ENCODE measurements around the gene RNF126.
"Not testable (repeated sequence)": the region's sequence is repeated elsewhere in the genome, so short reads cannot be mapped to it uniquely, and the experiment has no call there.

The RNF126 gene

GRCh38 chr19:609004-609346, 54.0 kb downstream of the RNF126 start:
- DNase-seq, result no peak

- DNase-seq, result no peak
Measured at GRCh38 chr19:608155-609003, 54.6 kb downstream of the RNF126 start.

- DNase-seq, result no peak
Measured at GRCh38 chr19:607301-608154, 55.5 kb downstream of the RNF126 start.

GRCh38 chr19:605061-605971, 57.7 kb downstream of the RNF126 start:
- DNase-seq, result not testable (repeated sequence)

DNA sequence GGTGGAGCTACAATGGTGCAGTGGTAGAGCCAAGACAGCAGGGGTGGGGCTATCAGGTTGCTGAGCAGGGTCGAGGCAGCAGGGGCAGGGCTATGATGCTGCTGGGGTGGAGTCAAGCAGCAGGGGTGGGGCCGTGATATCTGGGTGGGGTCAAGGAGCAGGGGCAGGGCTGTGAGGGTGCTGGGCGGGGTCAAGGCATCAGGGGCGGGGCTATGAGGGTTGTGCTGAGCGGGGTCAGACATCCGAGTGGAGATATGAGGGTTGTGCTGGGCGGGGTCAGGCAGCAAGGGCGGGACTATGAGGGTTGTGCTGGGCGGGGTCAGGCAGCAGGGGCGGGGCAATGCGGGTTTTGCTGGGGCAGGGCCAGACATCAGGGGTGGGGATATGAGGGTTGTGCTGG, 58.7 kb downstream of the RNF126 start:
- no peak for DNase-seq

- DNase-seq, result not testable (repeated sequence)
Measured at GRCh38 chr19:603779-604178, 59.2 kb downstream of the RNF126 start.

DNA sequence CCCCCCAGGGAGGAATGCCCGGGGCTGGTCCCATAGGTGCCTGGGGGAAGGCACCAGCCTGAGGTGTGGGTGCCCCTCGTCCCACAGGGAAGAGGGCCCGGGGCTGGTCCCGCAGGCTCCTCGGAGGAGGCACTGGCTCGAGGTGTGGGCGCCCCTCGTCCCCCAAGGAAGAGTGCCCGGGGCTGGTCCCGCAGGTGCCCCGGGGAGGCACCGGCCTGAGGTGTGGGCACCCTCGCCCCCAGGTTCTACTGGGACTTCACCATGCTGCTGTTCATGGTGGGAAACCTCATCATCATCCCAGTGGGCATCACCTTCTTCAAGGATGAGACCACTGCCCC, 59.7 kb downstream of the RNF126 start:
- not testable (repeated sequence) for DNase-seq

DNA sequence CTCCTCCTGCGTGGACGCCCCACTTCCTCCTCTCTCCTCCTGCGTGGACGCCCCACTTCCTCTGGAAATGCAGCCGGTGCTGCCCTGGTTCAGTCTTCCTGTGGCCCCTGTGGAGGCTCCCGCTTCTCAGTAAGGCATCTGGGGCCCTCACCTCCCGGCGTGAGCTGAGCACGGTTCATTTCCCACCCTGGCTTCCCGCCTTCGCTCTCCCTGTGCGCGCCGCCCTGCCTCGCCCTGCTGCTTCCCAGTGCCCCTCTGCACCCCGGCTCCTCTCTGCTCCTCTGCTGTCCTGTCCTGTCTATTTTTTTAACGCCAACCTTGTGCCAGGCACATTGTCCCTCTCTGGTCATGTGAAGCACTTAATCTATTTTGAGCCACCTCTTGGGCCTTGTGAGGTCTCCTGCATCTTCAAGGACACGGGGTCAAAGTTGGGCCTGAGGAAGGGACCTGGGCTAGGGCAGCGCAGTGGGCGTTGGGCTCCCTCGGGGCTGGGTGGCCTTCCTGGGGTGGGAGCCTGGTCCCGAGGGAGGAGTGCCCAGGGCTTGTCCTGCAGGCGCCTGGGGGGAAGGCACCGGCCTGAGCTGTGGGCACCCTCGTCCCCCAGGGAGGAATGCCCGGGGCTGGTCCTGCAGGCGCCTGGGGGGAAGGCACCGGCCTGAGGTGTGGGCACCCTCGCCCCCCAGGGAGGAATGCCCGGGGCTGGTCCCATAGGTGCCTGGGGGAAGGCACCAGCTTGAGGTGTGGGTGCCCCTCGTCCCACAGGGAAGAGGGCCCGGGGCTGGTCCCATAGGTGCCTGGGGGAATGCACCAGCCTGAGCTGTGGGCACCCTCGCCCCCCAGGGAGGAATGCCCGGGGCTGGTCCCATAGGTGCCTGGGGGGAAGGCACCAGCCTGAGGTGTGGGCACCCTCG, 60.4 kb downstream of the RNF126 start:
- no peak for DNase-seq

- no peak for DNase-seq
Measured at GRCh38 chr19:601790-602189, 61.2 kb downstream of the RNF126 start.

GRCh38 chr19:601310-601709, 61.7 kb downstream of the RNF126 start:
- DNase-seq, result no peak

All from NCI-H446 treated with DMSO at 0.1 percent for 48 hours (cell line).